Gastrocnemius medialis (tissue), 4 donors: Measurements from ENCODE around the gene SAMD13.

Experiments used
- POLR2A ChIP-seq, 2 donors: fragments of 450-650 bp; IDR thresholded peaks; one replicate each; pipeline ENCODE4 v1.6.1; 2017; ENCODE audit warnings: antibody characterized with exemption in 2 of 2, mild to moderate bottlenecking in 2 of 2, moderate library complexity in 2 of 2
- TF ChIP-seq, protein P1 (sequence below), 5 experiments: fragments of 450-650 bp in 3 of 5; fragments of 200-600 bp in 2 of 5; sonication (generic) in 2 of 5; IDR thresholded peaks in 4 of 5; conservative IDR thresholded peaks in 1 of 5; 1 replicate in 4 of 5; 2 replicates in 1 of 5; pipeline ENCODE4 v1.5.1; 2016 to 2019; ENCODE audit warnings: antibody characterized with exemption in 5 of 5, mild to moderate bottlenecking in 3 of 5, moderate library complexity in 3 of 5

DNA sequence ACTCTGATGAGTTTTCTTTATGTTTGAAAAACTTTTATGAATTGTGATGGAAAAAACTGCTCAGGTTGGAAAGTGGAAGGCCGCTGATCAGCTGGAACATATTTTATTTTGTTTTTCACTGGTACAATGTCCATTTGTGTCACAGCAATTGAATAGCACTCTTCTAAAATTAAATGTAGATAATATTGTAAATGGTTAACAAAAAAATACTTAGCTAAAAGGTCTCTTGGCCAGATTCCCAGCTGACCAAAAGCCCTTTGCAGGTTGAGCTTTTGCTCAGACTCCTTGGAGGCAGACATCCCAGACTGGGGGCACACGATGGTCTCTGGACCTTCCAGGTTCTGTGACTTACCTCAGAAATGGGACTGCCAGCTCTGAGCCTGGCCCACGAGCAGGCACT is 26.3 kb downstream of the SAMD13 start:
- TF ChIP-seq, protein P1, sequence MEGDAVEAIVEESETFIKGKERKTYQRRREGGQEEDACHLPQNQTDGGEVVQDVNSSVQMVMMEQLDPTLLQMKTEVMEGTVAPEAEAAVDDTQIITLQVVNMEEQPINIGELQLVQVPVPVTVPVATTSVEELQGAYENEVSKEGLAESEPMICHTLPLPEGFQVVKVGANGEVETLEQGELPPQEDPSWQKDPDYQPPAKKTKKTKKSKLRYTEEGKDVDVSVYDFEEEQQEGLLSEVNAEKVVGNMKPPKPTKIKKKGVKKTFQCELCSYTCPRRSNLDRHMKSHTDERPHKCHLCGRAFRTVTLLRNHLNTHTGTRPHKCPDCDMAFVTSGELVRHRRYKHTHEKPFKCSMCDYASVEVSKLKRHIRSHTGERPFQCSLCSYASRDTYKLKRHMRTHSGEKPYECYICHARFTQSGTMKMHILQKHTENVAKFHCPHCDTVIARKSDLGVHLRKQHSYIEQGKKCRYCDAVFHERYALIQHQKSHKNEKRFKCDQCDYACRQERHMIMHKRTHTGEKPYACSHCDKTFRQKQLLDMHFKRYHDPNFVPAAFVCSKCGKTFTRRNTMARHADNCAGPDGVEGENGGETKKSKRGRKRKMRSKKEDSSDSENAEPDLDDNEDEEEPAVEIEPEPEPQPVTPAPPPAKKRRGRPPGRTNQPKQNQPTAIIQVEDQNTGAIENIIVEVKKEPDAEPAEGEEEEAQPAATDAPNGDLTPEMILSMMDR (IDR thresholded peaks at IDR 0.05 in 4 of 5, conservative IDR thresholded peaks at IDR 0.05 in 1 of 5), result no peak
- TF ChIP-seq POLR2A (IDR thresholded peaks at IDR 0.05), result no peak
